ENCODE results near the gene HLA-DQB1.
"Not testable (repeated sequence)": the region's sequence is repeated elsewhere in the genome, so short reads cannot be mapped to it uniquely, and the experiment has no call there.

The HLA-DQB1 gene

DNA sequence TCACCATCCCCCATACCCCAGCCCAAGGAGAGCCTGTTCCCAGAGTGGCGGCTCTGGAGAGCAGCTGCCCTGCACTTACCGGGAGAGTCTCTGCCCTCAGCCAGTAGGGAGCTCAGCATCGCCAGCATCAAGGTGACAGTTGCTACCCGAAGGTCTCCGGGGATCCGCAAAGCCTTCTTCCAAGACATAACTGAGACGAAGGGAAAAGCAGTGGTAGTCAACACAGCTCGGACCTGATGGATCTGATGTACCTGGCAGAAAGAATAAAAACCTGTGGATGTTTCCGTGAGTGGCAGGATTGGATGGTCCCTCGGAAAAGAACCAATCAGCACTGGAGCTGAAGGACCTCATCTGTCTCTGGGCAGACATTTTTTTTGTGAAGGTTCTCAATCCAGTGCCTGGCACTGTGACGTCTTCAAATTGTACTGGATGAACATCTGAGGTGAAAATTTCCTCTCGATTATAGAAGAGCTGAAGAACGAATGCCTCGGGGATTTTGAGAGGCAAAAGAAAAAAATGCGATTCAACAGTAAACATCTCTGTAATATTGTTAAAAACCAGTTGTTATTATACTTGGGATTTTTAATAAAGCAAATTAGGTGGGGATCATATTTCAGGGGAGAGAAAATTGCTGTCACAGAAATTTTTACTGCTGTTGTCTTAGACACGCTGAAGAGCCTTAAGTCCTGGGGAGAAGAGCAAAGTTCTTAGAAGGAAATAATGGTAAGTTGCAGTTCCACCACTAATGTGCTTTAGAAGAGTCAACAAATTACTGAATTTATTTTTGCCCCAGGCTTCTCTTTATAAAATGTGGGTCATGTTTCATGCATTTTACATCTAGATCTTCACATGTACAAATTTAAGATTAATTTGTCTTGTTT lies at the start of gene HLA-DQB1:
TSS of gene HLA-DQB1 (minus strand) at position 238 of the 881 bp plus-strand sequence. CDS start at position 188, 50 bp downstream.
- no peak for DNase-seq

DNA sequence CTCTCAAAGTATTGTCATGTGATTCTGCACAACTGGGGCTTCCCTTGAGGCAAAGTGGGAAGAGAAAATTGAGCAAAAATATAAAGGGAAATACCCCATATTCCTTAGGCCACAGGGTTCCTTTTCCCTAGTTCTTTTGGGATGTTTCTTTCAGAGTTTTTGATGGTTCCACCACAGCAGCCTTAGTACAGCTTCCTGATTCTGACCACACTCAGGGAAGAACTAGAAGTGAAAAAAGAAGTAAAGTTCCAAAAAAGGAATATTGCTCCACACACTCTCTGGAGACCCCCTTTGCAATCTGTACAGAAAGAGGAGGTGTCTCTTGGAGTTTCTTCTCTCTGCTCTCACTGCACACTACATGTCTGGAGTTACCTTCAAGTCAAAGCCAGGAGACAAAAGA lies 46.8 kb upstream of the HLA-DQB1 start:
- DNase-seq, result no peak

DNA sequence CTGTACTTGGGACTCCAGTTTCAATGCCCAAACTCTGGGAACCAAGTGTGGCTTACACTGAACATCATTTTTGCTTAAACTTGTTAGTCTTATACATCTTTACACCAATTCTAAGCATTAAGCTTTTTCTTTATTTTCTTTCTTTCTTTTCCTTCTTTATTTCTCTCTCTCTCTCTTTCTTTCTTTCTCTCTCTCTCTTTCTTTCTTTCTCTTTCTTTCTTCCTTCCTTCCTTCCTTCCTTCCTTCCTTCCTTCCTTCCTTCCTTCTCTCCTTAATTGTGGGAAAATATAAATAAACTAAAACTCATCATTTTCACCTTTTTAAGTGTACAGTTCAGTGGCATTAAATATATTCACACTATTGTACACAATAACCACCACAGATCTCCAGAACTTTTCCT lies 43.2 kb upstream of the HLA-DQB1 start:
- DNase-seq, result no peak

DNA sequence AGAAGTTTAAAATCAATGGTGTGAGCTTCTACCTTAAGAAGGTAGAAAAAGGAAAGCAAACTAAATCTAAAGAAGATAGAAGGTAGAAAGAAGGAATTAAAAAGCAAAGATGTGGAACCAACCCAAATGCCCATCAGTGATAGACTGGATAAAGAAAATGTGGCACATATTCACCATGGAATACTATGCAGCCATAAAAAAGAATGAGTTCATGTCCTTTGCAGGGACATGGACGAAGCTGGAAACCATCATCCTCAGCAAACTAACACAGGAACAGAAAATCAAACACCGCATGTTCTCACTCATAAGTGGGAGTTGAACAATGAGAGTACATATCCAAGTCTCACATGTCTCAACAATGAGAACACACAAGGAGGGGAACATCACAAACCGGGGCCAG lies 38.7 kb upstream of the HLA-DQB1 start:
- not testable (repeated sequence) for DNase-seq

DNA sequence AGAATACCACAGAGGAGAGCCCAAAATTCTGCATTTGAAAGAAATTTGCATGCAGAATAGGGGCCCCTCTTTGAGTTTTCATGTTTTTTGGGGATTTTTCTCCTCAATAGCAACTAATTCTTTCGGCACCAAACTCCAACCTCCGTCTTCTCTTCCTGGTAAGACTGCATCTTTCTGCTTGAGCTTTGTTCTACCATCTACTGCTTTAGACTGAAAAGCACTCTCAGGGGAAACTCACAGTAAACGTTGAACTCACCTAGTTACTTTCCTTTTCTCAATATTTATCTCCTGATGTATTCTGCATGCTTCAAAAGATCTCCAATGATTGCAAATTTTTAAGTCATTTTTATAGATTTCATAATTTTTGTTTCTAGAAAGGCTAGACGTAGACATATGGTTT lies 36.9 kb upstream of the HLA-DQB1 start:
- no peak for DNase-seq

DNA sequence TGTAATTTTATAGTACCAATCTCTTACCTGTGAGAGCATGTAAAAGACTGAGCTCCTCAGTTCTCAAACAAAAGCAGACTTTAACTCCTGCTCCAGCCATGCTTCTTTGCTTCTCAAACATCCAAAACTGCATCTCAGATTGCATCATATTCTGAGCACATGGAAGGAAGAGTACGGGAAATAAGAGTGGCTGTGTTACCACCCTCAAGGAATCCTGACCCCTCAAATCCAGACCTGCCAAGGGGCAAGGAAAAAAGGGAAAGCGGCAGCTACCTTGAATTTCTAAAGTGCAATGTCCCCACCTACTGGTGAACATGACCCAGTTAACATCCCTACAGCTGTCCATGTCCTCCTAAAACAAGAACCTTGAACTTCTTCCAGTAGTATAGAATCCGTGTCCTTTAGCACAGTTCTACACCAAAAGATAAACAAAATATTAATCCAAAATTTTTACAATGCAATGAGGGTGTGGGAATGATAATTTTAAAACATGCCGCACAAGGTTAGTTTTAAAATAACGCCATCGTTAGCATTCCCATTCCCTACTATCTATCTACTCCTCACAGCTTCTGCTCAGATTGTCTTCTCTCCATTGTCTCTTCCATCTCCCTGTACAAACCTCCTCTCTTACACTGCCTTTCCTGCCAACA lies 34.1 kb upstream of the HLA-DQB1 start:
- peak; percentile 5 for DNase-seq

DNA sequence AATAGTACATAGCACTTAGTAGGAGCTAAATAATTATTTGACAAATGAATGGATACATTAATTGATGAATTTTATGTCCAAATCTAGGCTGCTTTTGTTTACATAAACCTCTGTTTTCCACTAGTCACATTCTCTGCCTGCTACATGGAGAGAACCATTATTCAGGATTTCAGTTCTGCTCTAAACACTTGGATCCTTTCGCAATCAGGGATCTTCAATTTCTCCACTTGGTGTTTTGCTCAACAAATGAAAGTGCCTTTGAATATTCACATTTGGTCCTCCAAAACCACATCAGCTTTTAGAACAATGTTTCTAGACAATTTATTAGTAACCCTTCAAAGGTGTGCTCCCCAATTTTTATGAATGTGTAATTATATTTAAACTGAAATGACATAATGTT lies 30.6 kb upstream of the HLA-DQB1 start:
- no peak for DNase-seq

DNA sequence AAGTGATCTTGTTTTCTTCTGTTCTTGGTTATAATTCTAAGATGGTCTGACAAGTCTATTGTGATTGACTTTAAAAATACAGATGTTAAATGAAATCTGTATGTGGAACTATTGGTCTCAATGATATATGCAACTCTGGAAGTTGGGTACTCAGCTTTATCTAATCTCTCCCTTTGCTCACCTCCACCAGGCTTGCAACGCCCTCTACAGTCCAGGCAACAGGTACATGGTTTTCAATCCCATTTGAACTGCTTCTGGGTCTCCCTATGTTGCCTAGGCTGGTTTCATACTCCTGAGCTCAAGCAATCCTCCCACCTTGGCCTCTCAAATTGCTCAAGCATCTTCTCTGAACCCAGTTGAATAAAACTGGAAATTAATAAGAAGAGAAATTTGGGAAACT lies 25.6 kb upstream of the HLA-DQB1 start:
- no peak for DNase-seq

DNA sequence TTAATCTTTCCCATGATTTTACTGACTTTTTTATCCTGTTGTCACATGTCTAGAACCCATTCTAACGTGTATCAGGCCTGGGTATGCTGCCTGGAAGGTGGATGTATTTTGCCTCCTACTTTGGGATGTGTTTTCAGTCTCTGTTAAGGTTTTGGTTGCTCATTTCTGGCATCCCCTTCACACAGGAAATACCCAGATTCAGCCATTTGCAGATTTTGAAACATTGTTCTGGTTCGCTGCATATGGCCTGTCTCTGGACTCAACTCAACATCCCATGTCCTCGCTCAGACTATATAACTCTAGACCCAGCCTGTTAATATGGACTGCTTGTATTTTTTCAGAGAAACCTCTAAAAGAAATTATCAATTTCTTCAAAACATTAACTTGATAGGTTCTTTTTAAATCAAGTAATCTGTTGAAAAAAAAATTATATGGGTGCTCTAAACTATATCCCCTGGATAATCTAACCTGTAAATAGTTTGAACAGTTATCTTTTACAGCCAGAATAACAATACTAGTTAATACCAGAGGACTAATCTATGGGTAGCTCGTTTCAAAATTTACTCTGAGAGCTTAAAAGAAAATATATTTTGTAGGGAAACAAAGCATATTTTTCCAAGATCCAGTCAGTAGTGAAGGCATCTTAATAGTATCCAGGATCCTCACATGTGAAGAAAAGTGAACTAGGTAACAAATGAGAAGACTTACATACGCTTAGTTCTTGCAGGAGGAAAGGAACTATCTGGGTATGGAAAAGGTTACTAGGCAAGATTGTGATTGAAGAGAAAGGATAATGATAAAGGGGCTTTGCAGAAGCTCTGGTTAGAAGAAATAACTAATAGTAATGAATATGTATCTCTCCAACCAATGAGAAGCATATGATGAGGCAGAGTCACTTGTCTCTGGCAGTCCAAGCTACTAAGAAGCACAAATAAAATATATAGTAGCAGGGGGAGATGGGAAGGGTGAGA lies 23.4 kb upstream of the HLA-DQB1 start:
- no peak for DNase-seq

DNA sequence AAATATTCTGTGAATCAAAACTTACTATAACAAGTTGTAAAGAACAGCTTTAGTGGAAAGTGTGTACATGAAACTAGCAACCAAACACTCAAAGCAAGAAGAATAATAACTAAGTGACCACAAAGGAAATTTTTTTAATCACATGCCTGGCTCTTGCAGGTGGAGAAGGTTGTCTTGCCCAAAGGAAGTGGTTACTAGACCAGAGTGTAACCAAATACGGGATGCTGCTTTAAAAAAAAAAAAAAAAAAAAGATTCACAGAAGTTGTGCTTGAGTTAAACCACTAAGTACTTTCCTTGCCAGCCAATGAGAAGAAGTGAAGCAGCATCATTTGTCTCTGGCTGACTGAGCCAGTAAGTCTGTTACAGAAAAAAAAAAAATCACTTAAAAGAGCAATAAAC lies 19.1 kb upstream of the HLA-DQB1 start:
- DNase-seq, result no peak

DNA sequence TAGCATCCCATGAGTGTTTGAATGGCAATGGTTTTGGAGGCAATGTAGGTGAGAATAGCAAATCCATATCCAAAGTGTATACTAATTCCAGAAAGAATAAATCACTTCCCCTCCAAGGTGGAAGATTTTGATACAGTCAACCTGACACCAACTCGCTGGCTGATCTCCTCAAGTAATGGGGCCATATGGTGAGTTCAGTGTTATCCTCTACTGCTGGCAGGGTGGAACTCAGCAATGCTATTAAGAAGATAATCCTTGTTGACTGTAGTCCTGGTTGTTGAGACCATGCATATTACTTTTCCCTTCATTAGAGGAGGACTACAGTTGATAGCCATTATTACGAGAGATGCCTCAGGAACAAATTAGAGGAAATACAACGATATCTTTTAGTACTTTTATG lies 17.8 kb upstream of the HLA-DQB1 start:
- DNase-seq, result no peak

DNA sequence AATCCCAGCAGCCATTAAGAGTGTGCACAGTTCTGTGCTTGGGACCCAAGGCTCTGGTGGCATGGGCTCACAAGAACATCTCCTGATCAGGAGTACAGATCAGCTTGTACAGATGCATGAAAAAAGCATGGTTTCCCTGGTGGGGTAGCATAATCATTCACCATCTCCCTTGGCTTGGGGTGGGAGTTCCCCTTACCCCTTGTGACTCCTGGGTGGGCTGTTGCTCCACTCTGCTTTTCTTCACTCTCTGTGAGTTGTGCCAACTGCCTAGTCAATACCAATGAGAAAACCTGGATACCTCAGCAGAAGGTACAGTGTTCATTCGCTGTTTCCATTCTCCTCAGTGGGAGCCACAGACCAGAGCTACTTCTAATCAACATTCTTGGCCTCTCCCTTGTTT lies 13.6 kb upstream of the HLA-DQB1 start:
- DNase-seq, result no peak

DNA sequence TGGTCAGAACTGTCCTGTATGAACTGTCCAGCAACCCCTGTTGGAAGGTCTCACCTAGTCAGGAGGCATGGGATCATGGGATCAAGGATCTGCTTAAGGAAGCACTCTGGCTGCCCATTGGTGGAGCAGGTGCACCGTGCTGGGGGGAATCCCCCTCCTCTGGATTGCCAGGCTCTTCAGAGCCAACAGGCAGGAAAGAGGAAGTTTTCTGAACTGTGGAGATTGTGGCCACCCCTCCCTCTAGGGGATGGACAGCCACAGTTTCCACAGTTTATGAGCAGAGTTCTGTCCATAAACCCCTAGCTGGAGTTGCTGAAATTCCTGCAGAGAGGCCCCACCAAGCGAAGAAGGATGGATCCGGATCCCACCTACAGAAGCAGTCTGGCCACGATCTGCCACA lies 13.0 kb upstream of the HLA-DQB1 start:
- no peak for DNase-seq

DNA sequence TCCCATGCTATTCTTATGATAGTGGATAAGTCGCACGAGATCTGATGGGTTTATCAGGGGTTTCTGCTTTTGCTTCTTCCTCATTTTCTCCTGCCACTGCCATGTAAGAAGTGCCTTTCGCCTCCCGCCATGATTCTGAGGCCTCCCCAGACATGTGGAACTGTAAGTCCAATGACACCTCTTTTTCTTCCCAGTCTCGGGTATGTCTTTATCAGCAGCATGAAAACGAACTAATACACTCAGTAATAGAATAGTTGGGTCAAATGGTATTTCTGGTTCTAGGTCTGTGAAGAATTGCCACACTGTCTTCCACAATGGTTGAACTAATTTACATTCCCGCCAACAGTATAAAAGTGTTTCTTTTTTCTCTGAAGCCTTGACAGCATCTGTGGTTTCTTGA lies 7.7 kb upstream of the HLA-DQB1 start:
- not testable (repeated sequence) for DNase-seq

DNA sequence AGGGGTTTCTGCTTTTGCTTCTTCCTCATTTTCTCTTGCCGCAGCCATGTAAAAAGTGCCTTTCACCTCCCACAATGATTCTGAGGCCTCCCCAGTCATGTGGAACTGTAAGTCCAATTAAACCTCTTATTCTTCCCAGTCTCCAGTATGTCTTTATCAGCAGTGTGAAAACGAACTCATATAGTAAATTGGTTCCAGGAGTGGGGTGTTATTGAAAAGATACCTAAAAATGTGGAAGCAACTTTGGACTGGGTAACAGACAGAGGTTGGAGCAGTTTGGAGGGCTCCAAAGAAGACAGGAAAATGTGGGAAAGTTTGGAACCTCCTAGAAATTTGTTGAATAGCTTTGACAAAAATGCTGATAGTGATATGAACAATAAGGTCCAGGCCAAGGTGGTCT lies 5.5 kb upstream of the HLA-DQB1 start:
- not testable (repeated sequence) for DNase-seq

DNA sequence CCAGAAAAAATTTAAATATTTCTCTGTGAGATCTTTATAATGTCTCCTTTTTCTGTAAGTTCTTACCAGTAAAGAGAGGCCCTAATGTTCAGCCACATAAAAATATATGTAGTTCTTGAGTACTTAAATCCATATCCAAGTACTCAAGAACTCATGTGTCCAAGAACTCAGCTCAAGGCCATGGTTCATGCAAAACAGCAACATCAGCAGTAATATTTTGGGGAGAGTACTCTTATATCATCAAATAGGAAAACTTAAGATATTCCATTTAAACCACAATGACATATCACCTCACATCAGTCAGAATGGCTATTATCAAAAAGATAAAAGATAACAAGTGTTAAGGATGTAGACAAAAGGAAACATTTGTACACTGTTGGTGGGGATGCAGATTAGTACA lies 3.4 kb upstream of the HLA-DQB1 start:
- DNase-seq, result no peak

DNA sequence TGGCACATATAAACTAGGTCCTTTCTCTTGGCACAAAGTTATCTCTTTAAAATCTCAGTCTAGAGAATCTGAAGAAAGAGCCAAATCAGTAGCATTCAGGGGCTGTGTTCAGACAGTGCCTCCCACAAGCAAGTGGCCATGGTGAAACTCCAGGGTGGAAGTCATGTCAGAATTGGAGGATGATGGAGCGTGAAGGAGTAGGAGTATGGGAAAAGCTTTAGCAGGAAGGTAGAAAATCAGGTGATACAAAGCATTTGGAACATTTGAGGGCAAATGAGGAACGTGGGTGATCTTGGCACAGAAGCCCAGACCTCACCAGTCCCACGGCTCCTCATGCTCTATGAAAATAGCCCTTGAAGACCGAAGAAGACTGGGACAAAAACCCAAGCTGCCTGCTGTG lies 2.8 kb upstream of the HLA-DQB1 start:
- no peak for DNase-seq

DNA sequence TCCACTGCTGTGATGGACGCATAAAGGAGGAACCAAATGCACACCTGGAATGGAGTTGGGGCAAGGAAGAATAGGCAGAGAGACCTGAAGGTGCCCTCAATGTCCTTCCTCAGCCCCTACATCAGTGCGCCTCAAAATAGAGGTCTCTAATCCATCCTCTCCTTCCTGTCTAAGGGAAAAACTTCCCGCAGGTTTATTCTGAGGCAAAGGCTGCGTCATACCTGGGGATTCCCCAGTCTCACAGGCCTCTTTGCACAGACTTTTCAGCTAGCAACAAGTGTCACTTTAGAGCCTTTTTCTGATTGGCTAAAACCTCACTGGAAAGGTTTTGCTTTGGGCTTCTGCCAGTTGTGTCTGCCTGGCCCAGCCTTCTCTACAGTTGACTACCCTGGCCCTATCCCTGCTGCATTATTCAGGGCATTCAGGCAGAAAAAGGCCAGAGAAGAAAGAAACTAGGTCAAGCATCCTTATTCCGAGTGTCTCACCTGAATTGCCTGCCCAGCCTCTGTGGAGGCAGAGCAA lies 1.8 kb upstream of the HLA-DQB1 start:
- no peak for DNase-seq

DNA sequence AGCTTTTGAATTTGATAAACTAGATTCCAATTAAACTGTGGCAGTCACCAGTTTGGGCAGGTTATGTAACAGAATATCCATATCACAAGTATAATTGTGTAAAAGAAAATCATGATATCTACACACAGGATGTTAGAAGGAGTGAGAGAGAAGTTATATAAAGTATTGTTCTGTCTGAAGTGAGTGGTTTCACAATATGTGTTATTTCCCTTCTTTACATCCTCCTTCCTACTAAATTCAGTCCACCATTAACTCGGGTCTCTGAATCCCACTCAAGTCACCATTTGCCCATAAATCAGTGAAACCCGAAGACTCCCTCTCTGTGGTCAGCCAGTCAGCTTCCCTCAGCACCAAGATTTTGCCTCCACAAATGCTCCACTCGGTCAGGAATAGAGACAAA lies 796 bp downstream of the HLA-DQB1 start:
- no peak for DNase-seq

DNA sequence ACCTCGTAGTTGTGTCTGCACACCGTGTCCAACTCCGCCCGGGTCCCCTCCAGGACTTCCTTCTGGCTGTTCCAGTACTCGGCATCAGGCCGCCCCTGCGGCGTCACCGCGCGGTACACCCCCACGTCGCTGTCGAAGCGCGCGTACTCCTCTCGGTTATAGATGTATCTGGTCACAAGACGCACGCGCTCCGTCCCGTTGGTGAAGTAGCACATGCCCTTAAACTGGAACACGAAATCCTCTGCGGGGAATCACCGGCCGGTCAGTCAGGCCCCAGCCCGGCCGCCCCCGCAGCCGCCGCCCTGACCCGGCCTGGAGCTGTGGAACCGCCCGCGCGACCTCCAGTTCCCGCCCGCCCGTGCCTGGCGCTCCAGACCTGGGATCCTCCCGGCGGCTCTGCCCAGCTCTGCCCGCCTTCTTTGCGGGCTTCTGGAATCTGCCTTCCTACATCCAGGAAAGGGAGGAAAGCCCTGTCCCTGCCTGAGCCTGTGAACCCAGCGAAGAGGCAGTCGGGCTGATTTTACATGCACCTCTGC lies 1.6 kb downstream of the HLA-DQB1 start:
- no peak for DNase-seq

DNA sequence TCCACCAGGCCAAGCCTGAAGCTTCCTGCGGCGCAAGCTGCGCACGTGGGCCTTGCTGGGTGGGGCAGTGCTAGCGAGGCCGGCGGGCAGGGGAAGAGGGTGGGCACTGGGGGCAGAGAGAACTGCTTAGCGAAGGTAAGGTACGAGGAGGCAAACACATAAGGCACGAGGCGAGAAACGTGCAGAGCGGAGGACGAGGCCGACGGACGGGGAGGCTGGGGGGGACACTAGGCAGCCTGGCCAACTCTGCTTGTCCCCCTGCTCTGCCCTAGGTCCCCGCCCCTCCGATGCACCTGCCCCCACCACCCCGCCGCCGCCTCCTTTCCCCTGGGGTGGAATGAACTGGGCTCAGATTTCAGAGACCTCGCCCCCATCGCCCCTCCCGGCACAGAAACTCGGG lies 2.1 kb downstream of the HLA-DQB1 start:
- no peak for DNase-seq

DNA sequence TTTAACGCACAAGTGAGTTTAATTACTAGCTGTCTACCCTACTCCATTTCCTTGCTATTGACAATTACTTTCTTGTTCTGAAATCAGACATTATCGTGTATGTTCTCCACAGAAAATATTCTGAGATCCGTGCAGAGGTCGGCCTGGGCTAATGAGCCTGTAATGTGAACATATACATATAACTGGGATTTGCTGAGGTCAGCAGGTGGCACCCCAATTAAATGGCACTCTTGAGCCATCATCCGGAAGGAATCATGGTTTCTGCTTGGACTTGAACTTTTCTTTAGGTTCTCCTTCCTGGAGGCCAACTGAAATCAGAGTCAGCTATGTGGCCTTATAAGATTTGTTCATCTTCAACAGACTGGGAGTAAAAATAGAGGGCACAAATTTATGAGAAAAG lies 3.6 kb downstream of the HLA-DQB1 start:
- DNase-seq, result no peak

DNA sequence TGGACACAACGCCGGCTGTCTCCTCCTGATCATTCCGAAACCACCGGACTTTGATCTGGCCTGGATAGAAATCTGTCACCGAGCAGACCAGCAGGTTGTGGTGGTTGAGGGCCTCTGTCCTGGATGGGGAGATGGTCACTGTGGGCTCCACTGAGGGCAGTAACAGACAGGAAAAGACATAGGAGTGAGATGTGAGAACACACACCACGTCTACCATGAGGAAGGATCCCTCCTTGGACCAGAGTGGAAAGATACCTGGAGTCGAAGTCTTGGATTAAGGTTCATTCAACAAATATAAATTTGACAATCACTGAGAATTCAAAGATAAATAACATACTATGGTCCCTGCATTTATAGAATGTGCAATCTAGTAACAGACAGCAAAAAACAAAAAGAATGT lies 4.4 kb downstream of the HLA-DQB1 start:
- no peak for DNase-seq

All from NCI-H510A (cell line).